HG02885 (cell line): ENCODE data around the gene FAM114A1.
"Not testable (repeated sequence)": the region's sequence is repeated elsewhere in the genome, so short reads cannot be mapped to it uniquely, and the experiment has no call there.

ENCODE experiments used
- ATAC-seq: cut with Tn5 transposase; IDR thresholded peaks from one replicate; pipeline ENCODE4 v1.9.1; 2021; ENCODE audit warnings: mild to moderate bottlenecking; ENCODE audit not compliant: unreplicated experiment, poor library complexity

Gene FAM114A1

DNA sequence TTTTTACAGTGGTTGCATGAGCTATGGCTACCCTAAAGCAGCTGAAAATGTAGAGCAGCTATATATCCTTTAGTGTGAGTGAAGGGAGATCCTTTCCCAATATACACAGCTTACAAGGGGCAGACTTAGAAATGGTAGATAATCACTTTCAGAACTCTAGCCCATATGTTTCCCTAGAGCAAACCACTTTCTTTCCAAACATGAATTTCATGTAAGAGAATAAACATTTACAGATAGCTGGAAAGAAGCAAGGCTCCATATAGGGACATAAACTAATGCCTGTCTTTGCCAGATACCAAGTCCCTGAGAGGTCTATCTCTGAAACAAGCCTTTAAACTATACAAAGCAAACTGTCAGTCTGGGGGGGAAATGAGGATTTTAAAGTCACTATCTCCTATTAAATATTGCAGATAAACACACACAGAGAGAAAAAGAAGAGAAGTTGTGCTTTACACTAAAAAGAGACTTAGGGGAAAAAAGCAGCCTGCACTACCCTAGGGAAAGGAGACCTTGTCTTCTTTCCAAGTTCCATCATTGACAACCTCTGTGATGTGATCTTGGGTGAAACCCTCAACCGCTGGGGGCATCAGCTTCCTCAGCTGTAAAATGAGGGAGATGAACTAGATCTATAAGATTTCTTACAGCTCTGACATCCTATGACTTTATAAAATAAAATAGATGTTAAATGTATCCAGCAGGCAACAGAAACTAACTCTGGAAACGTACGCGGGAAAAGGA is 91.0 kb downstream of the FAM114A1 start:
- no peak for ATAC-seq

DNA sequence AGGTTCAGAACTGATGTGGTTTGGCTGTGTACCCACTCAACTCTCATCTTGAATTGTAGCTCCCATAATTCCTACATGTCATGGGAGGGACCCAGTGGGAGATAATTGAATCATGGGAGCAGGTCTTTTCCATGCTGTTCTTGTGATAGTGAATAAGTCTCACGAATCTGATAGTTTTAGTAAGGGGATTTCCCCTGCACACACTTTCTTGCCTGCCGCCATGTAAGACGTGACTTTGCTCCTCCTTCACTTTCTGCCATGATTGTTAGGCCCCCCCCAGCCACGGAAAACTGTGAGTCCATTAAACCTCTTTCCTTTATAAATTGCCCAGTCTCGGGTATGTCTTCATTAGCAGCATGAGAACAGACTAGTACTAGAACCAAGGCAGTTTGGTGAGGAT is 91.6 kb downstream of the FAM114A1 start:
- not testable (repeated sequence) for ATAC-seq

DNA sequence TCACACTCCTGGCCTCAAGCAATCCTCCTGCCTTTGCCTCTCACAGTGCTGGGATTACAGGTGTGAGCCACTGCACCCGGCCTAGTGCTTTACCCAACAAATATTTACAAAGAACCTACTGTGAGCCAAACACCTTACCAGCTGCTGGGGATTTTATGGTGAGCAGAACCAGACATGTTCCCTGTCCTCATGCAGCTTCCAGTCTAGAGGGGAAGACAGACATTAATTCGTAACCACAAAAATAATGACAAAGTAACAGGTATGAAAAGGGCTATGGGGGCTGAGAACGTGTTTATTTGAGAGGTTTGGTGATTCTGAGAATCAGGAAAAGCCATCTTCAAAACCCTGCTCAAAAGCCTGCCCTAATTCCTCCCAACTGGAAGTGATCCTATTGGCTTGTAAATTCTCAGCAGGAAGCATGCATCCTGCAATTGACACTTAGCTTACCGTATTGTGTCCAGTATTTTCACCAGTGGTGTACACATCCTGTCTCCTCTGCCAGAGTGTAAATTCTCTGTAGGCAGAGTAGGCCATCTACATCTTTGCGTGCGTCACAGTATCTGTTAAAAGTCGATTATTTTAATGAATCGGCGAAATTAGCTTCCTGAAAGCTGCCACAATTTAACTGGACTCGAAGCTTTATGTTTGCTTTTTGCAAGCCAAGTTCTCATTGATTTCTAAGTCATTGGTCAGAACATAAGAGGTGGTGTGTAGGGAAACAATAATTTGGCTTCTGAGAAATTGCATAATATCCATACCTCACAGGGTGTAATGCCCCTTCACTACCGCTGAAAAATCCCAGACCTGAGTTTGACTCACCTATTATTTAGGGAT is 97.6 kb downstream of the FAM114A1 start:
- ATAC-seq = no peak

DNA sequence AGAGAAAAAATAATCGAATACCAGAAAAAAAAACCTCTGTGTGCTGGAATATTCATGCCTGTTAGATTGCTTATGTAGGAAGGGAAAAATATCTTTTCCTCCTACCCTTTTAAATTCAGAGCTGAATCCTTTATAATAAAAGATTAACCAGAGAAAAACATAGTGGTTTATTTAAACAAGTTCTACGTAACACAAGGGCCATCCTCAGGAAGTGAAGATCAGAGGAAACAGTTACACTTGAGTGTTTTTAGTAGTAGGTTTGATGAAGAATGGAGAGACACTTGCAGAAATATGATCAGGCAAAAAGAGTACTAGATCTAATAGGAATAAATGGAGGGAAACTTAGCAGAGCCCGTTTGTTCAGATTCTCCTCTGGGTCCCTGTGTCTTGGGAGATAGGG is 98.3 kb downstream of the FAM114A1 start:
- ATAC-seq = no peak

DNA sequence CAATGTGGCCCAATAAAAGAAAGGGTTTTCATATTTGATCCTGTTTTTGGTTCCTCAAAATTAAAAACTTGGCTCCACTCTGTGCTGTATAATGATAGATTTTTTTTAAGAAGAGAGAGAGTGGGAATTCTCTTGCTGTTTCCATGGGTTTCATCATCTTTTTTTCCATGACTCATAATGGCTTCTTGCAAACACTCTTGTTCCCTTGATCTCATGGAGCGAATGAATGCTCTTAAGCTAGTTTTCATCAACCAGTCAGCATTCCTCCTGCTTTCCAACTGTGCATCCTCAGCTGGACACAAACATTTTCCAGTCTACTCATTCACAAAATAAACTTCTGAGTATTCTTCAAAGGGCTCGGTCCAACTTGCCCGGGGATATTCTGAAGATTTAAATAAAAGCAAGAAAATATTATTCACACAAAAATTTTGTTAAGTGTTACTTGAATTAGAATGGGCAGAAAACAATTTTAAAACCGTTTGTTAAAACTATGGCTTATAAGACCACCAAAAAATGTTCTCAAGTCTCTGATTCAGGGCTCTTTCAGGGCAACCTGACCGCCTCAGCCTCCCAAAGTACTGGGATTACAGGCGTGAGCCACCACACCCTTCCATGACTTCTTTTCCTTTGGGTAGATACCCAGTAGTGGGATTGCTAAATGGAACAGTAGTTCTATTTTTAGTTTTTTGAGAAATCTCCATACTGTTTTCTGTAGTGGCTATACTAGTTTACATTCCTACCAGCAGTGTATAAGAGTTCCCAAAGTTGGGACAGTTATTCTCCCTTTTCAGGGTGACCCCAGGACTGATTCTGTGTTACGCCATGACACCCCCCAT is 99.9 kb downstream of the FAM114A1 start:
- no peak for ATAC-seq

DNA sequence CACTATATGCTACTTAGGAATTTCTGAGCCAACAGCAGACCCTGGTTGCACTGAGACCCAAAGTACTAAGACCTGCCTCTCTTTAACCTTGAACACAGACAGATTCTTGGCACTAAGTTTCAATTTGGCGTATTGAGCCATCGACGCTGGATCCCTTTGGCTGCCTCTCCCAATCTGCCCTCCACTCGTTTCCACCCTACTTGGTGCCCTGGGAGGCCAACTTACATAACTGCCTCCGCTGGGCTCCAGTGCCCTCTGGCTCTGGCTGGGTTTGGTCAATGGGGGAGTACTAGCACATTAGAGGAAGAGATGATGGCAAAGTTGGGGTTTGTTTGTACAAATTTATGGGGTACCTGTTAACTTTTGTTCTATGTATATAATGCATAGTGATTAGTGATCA is 101.1 kb downstream of the FAM114A1 start:
- no peak for ATAC-seq

DNA sequence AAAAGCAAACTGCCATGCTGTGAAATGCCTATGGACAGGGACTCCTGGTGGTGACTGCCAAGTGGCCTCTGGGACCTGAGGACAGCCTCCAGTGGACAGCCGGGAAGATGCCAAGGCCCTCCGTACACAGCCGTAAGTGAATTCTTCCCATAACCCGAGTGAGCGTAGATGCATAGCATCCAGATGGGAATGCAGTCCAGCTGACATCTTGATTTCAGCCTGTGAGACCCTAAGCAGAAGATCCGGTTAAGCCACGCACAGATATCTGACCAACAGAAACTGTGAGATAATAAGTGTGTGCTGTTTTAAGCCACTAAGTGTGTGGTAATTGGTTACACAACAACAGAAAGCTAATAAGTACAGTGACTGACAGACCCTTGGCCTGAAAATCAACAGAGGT is 108.7 kb downstream of the FAM114A1 start:
- no peak for ATAC-seq

DNA sequence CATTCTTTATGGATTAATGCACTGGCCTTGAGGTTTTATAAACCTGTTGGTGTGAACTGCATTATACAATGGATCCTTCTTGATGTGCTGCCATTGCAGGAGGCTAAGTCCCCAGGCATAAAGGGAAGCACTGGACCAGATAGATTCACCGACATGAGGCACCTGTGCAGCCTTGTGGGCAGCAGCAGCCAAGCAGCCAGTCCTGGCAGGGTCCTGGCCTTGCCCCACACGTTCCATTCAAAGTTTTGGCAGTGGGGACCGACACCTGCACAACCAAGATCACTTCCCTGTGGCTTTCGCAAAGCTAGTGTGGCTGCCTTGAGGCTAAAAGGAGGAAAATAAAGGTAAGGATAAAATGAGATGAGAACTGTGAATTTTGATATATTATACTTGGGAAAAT is 111.5 kb downstream of the FAM114A1 start:
- ATAC-seq = no peak

DNA sequence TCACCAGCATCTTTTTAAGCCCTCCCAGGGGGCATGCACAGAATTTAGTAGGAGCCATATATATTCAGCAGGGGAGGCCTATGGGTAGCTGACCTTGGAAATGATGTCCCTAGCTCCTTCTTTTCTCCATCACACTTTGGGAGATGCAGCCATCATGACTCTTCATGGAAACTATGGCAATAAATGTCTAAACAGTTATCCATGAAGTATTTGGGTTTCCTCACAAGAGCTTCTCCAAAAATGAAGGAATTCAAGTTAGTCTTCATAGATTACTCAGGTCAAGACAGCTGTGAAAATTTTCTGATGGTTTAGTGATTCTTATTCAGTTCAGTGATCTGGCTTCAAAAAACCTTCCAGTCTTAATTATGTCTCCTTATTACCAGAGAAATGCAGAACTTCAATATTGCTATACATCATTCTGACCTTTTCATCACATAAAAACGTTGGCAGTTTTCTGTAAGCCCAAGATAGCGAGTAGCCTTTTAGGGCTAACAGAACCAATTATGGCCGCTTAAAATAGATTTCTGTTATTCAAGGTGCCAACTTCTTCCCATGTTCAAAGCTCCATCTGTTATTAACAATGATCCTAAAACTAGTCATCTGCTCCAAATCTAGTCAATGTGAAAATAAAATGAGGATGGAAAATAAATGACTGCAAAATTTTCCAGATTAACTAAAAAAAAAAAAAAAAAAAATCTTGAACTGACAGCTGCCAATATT is 112.1 kb downstream of the FAM114A1 start:
- no peak for ATAC-seq

DNA sequence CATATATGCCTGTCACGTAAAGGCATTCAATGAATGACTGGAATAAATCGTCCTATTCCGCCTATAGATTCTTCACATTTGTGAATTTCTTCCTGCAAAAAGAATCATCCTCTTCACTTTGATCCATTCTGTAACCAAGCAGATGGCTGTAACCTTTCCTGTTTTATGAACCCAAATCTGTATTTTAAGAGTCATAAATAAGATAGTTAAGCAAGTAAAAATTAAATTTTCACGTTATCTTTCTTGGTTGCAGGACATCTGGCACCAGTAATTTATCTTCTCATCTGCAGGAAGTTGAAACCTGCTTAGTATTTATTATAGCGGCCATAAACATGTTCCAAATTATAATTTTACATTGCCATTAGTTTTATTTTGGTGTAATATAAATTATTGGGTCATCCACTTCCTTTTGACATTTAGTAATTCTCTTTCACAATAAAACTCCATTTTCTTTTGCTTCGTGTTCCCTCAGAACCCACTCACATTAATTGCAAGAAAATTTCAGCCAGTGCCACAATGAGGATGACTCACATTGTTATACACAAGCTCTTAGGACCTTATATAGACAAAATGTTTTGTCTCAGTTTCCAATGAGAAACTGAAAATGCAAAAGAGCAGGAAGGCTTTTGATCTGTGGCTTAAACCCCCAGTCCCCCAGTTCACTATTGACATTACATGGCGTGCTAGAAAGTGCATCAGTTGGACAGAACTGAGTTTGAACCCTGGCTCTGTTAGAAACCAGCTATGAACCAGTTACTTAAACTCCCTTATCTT is 113.5 kb downstream of the FAM114A1 start:
- ATAC-seq = no peak

DNA sequence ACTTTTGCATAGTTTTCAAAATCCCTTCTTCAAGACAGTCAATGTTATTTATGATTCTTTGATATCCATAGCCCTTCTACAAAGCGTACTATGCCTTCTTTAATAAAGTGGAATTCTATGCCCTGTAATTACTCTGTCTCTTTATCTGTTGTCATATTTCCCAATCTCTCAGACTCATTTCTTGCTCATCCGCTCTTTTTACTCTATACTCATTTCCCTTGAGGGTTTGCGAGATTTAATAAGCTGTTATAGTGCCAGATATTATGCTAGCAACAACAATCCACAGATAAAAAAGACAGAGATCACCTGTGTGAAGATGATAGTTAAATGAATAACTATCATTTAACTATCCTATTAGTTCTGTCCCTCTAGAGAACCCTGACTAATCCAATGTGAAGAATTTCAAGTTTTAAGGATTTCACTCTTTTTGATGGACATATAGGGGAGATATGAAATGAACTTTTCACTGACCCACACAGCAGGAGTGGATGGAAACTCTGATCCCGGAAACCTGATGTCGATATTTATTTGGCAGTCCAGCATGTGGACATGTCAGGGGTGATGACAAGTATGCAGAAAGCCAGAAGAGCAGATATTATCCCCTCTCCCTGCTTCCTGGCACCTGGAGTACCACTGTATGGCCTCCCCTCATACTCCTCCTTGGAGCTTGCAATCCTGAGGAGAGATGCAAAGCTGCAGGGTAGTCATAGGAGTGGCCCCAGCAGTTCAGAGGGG is 114.9 kb downstream of the FAM114A1 start:
- ATAC-seq = no peak

DNA sequence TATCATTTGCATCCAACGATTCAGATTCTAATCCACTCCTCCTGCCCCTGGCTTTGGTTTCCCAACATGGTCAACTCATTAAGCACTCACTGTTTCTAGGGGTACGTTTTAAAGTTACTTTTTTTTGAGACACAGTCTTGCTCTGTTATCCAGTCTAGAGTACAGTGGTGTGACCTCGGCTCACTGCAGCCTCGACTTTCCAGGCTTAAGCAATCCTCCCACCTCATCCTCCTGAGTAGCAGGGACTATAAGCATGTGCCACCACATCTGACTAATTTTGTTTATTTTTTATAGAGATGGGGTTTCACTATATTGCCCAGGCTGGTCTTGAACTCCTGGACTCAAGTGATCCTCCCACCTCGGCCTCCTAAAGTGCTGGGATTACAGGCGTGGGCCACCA is 115.7 kb downstream of the FAM114A1 start:
- no peak for ATAC-seq

DNA sequence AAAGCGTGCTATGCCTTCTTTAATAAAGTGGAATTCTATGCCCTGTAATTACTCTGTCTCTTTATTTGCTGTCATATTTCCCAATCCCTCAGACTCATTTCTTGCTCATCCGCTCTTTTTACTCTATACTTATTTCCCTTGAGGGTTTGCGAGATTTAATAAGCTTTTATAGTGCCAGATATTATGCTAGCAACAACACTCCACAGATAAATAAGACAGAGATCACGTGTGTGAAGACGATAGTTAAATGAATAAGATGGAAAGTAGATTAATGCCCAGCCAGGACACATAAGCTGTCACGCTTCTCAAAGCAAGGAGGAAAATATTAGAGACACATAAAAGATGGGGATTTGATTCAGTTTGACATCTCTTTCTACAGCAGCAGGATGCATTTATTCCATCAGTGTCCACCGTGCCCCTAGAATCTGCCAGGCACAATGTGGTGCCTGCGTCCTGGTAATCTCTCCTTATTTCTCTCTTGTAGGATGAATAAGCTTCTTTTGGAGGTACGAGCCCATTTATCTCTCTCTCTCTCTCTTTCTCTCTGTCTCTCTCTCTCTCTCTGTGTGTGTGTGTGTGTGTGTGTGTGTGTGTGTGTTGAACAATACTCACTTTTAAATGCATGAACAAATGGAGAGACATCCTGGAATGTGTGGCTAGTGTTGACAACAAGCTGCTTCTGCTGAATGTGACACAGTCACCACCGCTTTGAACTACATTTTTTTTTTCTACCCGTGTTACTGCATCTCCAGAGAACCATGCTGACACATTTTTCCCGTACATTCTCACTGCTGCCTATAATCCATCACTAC is 116.4 kb downstream of the FAM114A1 start:
- no peak for ATAC-seq

DNA sequence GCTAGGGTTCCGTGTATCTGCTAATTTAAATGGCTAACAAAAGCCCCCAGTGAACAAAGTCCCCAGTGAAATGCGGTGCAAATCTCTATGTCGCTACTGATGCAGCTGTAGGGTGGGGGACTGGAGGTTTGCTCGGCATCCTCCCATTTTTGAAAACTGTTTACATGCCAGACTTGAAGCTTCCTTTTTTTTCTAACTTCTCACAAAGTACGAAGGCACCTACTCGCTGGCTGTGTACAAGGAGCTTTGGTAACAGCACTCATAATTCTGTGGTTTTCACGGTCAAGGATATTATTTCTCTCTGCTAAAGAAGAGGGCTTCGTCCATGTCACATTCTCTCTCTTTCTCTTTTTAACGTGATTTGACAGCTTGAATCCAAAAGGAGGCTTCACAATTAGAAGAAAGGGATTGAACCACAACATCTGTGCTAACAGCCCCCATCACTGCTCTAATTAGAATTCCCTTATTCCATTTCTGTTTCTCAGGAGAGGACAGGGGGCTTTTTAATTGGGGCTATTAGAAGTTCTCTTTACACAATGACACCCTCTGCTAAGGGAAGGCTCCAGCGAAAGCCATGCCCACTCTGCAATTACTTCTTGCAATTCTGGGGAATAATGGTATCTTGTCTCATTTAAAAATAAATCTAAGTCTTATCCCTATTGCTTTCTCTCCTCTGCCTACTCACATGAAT is 117.9 kb downstream of the FAM114A1 start:
- peak; percentile 2 for ATAC-seq

DNA sequence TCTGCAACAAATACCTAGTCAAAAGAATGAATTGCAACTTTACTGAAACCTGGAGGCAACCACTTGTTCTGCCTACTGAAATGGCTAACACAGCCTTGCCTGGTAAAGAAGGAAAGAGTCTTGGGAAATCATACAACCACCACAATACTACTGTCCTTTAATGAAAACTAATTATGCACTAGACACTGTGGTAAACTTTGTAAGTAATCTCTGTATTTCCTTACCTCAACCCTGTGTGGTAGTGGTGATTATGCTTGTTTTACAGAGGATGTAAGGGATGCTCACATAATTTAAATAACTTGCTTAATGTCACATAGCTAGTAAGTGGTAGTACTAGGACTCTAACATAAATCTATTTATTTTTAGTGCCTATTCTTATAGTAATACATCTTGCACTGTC is 119.9 kb downstream of the FAM114A1 start:
- ATAC-seq = no peak

DNA sequence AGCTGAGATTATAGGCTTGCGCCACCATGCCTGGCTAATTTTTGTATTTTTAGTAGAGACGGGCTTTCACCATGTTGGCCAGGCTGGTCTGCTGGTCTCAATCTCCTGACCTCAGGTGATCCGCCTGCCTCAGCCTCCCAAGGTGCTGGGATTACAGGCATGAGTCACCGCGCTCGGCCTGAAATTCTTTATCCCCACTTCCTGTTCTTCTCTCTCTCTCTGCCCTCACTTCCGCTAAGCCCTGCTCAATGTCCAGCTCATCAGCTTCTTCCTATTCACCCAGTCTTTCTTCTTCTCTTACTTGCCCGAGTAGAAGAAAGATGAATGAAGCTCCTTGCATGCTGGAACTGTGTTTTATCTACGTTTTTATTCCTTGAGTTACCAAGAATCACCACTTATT is 120.7 kb downstream of the FAM114A1 start:
- not testable (repeated sequence) for ATAC-seq

DNA sequence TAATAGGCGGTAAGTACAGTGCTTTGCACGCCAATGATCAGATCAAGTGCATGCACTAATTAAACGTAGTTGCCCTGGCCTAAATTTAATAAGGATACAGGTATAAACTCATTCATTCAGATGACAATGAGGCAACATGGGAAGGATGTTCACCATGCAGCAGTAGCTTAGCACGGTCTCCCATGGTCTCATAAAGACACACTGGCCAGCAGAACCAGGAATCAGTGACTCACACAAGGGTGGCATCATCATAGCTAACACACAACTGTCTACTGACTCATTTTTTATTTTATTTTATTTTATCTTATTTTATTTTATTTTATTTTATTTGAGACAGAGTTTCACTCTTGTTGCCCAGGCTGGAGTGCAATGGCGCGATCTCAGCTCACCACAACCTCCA is 121.9 kb downstream of the FAM114A1 start:
- ATAC-seq = no peak
